HepG2 (cell line): ENCODE data around the gene SERTAD1. TPM values are rescaled to one million over a fixed set of nuclear protein-coding genes. Genes with fewer than 3 reads are reported as not detected.

ENCODE experiments used
- HOXA3 ChIP-seq: sonication (generic); formaldehyde crosslinking; IDR thresholded peaks from 2 replicates; pipeline ENCODE4 v1.5.0; 2020; ENCODE audit warnings: missing genetic modification reagents
- JUNB ChIP-seq: sonication (generic); formaldehyde crosslinking; IDR thresholded peaks from 2 replicates; pipeline ENCODE4 v1.8.0; 2022; ENCODE audit warnings: missing genetic modification reagents, mild to moderate bottlenecking, borderline replicate concordance
- MIER3 ChIP-seq: IDR thresholded peaks from 2 replicates; pipeline ENCODE4 v1.6.1; 2016; ENCODE audit warnings: missing compliant biosample characterization, borderline replicate concordance
- MLLT10 ChIP-seq: sonication (generic); formaldehyde crosslinking; IDR thresholded peaks from 2 replicates; pipeline ENCODE4 v1.4.0; 2020; ENCODE audit warnings: missing genetic modification reagents
- NFKBIZ ChIP-seq: IDR thresholded peaks from 2 replicates; pipeline ENCODE4 v1.6.1; 2018; ENCODE audit warnings: missing genetic modification reagents, missing compliant biosample characterization
- ONECUT2 ChIP-seq: sonication (generic); formaldehyde crosslinking; IDR thresholded peaks from 2 replicates; pipeline ENCODE4 v1.4.0; 2020; ENCODE audit warnings: missing genetic modification reagents
- RELA ChIP-seq: sonication (generic); formaldehyde crosslinking; IDR thresholded peaks from 2 replicates; pipeline ENCODE4 v1.4.0; 2020; ENCODE audit warnings: missing genetic modification reagents
- SAP130 ChIP-seq: IDR thresholded peaks from 2 replicates; pipeline ENCODE4 v1.6.1; 2016; ENCODE audit warnings: low read depth
- SMAD3 ChIP-seq: sonication (generic); formaldehyde crosslinking; IDR thresholded peaks from 2 replicates; pipeline ENCODE4 v1.4.0; 2020; ENCODE audit warnings: missing genetic modification reagents
- SMC3 ChIP-seq: IDR thresholded peaks from 2 replicates; pipeline ENCODE4 v1.6.1; 2011; ENCODE audit warnings: low read length, improper control_type of control experiment
- SP2 ChIP-seq: sonication (generic); formaldehyde crosslinking; IDR thresholded peaks from 2 replicates; pipeline ENCODE4 v1.5.1; 2020; ENCODE audit warnings: mild to moderate bottlenecking, missing genetic modification reagents
- XRCC5 ChIP-seq: fragments of 200-400 bp; formaldehyde crosslinking; optimal IDR thresholded peaks from 2 replicates; pipeline ENCODE3; 2017; ENCODE audit warnings: mild to moderate bottlenecking, low read length
- ZFP62 ChIP-seq: sonication (generic); formaldehyde crosslinking; IDR thresholded peaks from 2 replicates; pipeline ENCODE4 v1.4.0; 2020; ENCODE audit warnings: missing genetic modification reagents
- ZNF230 ChIP-seq: sonication (generic); formaldehyde crosslinking; IDR thresholded peaks from 2 replicates; pipeline ENCODE4 v1.4.0; 2020; ENCODE audit warnings: mild to moderate bottlenecking, missing genetic modification reagents
- ZNF431 ChIP-seq: sonication (generic); formaldehyde crosslinking; IDR thresholded peaks from 2 replicates; pipeline ENCODE4 v1.9.0; 2022; ENCODE audit warnings: missing genetic modification reagents, low read depth, mild to moderate bottlenecking, borderline replicate concordance
- ZNF709 ChIP-seq: sonication (generic); formaldehyde crosslinking; IDR thresholded peaks from 2 replicates; pipeline ENCODE4 v1.5.0; 2020; ENCODE audit warnings: mild to moderate bottlenecking, missing genetic modification reagents
- polyA plus RNA-seq, 8 experiments: library from polyadenylated mRNA; depleted of rRNA in 3 of 8; stranded (reverse) in 7 of 8; unstranded in 1 of 8; fragments of >200 nt; fragmentation: Illumina TruSeq in 4 of 8; extraction: Trizol in 4 of 8; gene quantifications; 2 replicates each; pipeline versions ENCODE4 v1.2.1 to v1.2.3, GENCODE V29; 2011 to 2016; ENCODE audit warnings: low read depth in 4 of 8, missing spikeins in 1 of 8, mixed read lengths in 1 of 8; ENCODE audit not compliant: insufficient read depth in 1 of 8
- total RNA-seq, 5 experiments: library from RNA; depleted of rRNA; stranded (reverse); fragments of >200 nt; fragmentation: Illumina TruSeq; extraction: Trizol; gene quantifications; 2 replicates each; pipeline ENCODE4 v1.2.3, GENCODE V29; 2016; ENCODE audit warnings: low read depth in 1 of 5
- TF ChIP-seq, protein P1 (sequence below): sonication (generic); formaldehyde crosslinking; IDR thresholded peaks from 2 replicates; pipeline ENCODE4 v1.4.0; 2020; ENCODE audit warnings: missing genetic modification reagents
- TF ChIP-seq, protein P2 (sequence below): sonication (generic); formaldehyde crosslinking; IDR thresholded peaks from 2 replicates; pipeline ENCODE4 v1.4.0; 2020; ENCODE audit warnings: missing genetic modification reagents, borderline replicate concordance
- TF ChIP-seq, protein P3 (sequence below): sonication (generic); formaldehyde crosslinking; conservative IDR thresholded peaks from 2 replicates; pipeline ENCODE4 v1.8.0; 2022; ENCODE audit warnings: low read depth, missing genetic modification reagents
- TF ChIP-seq, protein P4 (sequence below): sonication (generic); formaldehyde crosslinking; IDR thresholded peaks from 2 replicates; pipeline ENCODE4 v1.4.0; 2020; ENCODE audit warnings: missing genetic modification reagents

SERTAD1 gene
- total and polyA plus RNA-seq, 2 of the 13 experiments (the other 11 are each of a cell fraction or from before 2014, with no cell fraction given) = 4.3 to 4.5 TPM

DNA sequence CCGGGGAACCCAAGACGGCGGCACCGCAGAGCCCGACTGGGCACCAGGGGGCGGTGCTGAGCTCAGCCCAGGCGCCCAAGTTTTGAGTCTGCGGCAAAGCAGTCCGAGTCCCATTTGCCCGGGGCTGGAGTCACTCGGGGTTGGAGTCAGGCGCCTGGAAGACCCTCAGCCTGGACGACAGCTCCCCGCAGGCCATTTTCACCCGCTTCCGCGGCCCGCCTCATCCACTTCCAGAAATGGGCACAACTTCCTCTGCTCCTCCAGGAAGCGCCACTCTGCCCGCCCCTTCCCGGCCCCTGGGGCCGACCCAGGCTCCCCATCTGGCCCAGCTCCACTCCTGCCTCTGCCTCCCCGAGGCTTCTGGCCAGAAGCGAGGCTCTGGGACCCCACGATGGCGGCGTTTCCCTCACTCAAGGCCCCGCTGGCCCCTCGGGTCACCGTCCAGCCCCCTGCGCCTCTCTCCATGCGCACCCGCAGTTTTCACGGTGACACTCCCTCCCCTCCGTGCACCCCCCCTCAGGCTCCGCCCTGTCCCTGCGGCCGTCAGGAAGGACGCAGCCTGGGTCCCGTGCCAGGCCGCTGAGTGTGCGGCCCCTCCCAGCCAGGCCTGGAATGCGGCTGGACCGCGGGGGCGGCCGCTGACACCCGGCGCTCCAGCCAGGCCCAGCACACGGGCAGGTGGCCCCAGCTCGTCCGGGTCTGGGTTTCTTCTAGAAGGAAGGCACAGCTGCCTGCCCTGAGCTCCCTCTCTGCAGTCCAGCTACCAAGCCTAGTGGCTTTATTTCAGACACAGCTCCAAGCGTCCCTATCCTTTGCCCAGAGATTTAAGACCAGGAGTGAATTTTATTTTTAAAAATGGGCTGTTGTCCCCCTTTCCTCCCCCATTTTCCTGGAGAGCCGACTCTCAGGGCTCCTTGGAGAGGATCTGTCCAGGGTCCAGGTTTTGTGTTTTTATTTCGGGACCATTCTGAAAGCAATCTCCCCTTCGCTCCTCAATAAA lies 4.7 kb downstream of the SERTAD1 start (continued):
- TF ChIP-seq, protein P1, sequence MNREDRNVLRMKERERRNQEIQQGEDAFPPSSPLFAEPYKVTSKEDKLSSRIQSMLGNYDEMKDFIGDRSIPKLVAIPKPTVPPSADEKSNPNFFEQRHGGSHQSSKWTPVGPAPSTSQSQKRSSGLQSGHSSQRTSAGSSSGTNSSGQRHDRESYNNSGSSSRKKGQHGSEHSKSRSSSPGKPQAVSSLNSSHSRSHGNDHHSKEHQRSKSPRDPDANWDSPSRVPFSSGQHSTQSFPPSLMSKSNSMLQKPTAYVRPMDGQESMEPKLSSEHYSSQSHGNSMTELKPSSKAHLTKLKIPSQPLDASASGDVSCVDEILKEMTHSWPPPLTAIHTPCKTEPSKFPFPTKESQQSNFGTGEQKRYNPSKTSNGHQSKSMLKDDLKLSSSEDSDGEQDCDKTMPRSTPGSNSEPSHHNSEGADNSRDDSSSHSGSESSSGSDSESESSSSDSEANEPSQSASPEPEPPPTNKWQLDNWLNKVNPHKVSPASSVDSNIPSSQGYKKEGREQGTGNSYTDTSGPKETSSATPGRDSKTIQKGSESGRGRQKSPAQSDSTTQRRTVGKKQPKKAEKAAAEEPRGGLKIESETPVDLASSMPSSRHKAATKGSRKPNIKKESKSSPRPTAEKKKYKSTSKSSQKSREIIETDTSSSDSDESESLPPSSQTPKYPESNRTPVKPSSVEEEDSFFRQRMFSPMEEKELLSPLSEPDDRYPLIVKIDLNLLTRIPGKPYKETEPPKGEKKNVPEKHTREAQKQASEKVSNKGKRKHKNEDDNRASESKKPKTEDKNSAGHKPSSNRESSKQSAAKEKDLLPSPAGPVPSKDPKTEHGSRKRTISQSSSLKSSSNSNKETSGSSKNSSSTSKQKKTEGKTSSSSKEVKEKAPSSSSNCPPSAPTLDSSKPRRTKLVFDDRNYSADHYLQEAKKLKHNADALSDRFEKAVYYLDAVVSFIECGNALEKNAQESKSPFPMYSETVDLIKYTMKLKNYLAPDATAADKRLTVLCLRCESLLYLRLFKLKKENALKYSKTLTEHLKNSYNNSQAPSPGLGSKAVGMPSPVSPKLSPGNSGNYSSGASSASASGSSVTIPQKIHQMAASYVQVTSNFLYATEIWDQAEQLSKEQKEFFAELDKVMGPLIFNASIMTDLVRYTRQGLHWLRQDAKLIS (CRISPR knock-in tag) = no peak; the same call in 1 of the 2 replicates
- no peak for TF ChIP-seq JUNB
- TF ChIP-seq, protein P2, sequence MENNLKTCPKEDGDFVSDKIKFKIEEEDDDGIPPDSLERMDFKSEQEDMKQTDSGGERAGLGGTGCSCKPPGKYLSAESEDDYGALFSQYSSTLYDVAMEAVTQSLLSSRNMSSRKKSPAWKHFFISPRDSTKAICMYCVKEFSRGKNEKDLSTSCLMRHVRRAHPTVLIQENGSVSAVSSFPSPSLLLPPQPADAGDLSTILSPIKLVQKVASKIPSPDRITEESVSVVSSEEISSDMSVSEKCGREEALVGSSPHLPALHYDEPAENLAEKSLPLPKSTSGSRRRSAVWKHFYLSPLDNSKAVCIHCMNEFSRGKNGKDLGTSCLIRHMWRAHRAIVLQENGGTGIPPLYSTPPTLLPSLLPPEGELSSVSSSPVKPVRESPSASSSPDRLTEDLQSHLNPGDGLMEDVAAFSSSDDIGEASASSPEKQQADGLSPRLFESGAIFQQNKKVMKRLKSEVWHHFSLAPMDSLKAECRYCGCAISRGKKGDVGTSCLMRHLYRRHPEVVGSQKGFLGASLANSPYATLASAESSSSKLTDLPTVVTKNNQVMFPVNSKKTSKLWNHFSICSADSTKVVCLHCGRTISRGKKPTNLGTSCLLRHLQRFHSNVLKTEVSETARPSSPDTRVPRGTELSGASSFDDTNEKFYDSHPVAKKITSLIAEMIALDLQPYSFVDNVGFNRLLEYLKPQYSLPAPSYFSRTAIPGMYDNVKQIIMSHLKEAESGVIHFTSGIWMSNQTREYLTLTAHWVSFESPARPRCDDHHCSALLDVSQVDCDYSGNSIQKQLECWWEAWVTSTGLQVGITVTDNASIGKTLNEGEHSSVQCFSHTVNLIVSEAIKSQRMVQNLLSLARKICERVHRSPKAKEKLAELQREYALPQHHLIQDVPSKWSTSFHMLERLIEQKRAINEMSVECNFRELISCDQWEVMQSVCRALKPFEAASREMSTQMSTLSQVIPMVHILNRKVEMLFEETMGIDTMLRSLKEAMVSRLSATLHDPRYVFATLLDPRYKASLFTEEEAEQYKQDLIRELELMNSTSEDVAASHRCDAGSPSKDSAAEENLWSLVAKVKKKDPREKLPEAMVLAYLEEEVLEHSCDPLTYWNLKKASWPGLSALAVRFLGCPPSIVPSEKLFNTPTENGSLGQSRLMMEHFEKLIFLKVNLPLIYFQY (CRISPR knock-in tag) = 0 out of 2 replicates have a peak, but pooled peaks have one; percentile 50
- peak; percentile 79 for TF ChIP-seq HOXA3 (CRISPR knock-in tag)
- TF ChIP-seq, protein P3, sequence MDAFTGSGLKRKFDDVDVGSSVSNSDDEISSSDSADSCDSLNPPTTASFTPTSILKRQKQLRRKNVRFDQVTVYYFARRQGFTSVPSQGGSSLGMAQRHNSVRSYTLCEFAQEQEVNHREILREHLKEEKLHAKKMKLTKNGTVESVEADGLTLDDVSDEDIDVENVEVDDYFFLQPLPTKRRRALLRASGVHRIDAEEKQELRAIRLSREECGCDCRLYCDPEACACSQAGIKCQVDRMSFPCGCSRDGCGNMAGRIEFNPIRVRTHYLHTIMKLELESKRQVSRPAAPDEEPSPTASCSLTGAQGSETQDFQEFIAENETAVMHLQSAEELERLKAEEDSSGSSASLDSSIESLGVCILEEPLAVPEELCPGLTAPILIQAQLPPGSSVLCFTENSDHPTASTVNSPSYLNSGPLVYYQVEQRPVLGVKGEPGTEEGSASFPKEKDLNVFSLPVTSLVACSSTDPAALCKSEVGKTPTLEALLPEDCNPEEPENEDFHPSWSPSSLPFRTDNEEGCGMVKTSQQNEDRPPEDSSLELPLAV (CRISPR knock-in tag) = no peak
- 0 out of 2 replicates have a peak, but pooled peaks have one; percentile 52 for TF ChIP-seq SMAD3
- TF ChIP-seq ZNF431 (CRISPR knock-in tag) = no peak
- 0 out of 2 replicates have a peak, but pooled peaks have one; percentile 3 for TF ChIP-seq ONECUT2
- TF ChIP-seq RELA (CRISPR knock-in tag) = no peak
- TF ChIP-seq MIER3 (CRISPR knock-in tag) = peak; percentile 48; the same call in 1 of the 2 replicates
- TF ChIP-seq MLLT10 (CRISPR knock-in tag) = no peak
- TF ChIP-seq SP2 = no peak
- TF ChIP-seq XRCC5 = no peak
- peak; percentile 30; the same call in 1 of the 2 replicates for TF ChIP-seq SMC3
- 0 out of 2 replicates have a peak, but pooled peaks have one; percentile 22 for TF ChIP-seq ZNF230
- 0 out of 2 replicates have a peak, but pooled peaks have one; percentile 15 for TF ChIP-seq NFKBIZ (CRISPR knock-in tag)
- TF ChIP-seq ZNF709 (CRISPR knock-in tag) = peak; percentile 91
- TF ChIP-seq ZFP62 (CRISPR knock-in tag) = no peak
- peak; percentile 93 for TF ChIP-seq SAP130 (CRISPR knock-in tag)
- TF ChIP-seq, protein P4, sequence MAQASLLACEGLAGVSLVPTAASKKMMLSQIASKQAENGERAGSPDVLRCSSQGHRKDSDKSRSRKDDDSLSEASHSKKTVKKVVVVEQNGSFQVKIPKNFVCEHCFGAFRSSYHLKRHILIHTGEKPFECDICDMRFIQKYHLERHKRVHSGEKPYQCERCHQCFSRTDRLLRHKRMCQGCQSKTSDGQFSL = peak; percentile 99
